GM12874 (cell line): Measurements from ENCODE around the gene C16orf78.

Experiments
- CTCF ChIP-seq: IDR thresholded peaks from 2 replicates; pipeline ENCODE4 v1.5.1; 2011; ENCODE audit warnings: low read depth, mild to moderate bottlenecking, control low read depth, low read length, moderate library complexity; ENCODE audit not compliant: insufficient read depth

C16orf78 gene

GRCh38 chr16:49343291-49343690 lies 30.3 kb upstream of the C16orf78 start:
- no peak for TF ChIP-seq CTCF

- TF ChIP-seq CTCF = no peak
These were observed 29.2 kb upstream of the C16orf78 start for GRCh38 chr16:49344401-49344800.

GRCh38 chr16:49345829-49346228 lies 27.8 kb upstream of the C16orf78 start:
- TF ChIP-seq CTCF = no peak

- TF ChIP-seq CTCF = no peak
These were observed 27.1 kb upstream of the C16orf78 start for GRCh38 chr16:49346459-49346858.

GRCh38 chr16:49347476-49347875 lies 26.1 kb upstream of the C16orf78 start:
- TF ChIP-seq CTCF = no peak

GRCh38 chr16:49348408-49349176 lies 25.0 kb upstream of the C16orf78 start:
- TF ChIP-seq CTCF = peak; percentile 30; the same call in 1 of the 2 replicates

- no peak for TF ChIP-seq CTCF
These were observed 24.0 kb upstream of the C16orf78 start for GRCh38 chr16:49349446-49350168.
